ENCODE data around the gene MED15.

The MED15 gene

DNA sequence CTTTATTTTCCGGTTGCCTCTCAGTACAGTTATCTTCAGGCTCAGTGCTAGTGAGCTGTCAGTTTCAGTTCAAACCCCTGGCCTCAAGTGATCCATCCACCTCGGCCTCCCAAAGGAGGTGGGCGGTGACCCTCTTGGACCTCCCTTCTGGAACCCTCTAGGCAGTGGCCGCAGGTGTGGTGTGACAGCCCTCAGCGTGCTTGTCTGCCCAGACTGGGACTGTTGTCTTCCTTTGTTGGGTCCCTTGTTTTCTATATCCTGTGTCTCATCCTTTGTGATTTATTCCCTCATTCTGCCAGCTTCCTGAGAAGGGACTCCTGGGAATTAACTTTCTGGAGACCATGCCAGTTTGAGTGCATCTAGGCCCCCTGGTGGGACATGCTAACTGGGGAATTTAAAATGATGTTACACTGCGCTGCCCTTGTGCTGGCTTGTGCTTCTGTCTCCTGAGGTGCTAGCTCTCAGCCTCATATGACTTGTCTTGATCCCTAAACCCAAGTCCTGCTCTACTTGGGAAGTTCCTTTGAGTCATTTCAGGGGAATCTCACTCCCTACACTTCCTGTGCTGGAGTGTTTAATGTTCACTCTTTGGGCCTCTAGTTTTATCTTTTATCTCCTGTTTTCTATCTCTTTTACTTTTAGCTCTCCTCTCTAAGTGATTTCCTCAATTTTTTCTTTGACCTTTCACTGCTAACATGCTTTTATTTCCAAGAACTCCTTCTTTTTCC, 19.4 kb downstream of the MED15 start:
- CTCF ChIA-PET = interaction anchor here (1.1 to 3.0 kb wide), 7 partner anchors 9 to 43 kb away, joined by 3 to 18 read pairs (median 5); no protein-coding TSS in a partner anchor
- H3K4me3 ChIP-seq (ENCODE audit: low read depth, low read length) = no peak overlapping the region
- TF ChIP-seq, protein P1, sequence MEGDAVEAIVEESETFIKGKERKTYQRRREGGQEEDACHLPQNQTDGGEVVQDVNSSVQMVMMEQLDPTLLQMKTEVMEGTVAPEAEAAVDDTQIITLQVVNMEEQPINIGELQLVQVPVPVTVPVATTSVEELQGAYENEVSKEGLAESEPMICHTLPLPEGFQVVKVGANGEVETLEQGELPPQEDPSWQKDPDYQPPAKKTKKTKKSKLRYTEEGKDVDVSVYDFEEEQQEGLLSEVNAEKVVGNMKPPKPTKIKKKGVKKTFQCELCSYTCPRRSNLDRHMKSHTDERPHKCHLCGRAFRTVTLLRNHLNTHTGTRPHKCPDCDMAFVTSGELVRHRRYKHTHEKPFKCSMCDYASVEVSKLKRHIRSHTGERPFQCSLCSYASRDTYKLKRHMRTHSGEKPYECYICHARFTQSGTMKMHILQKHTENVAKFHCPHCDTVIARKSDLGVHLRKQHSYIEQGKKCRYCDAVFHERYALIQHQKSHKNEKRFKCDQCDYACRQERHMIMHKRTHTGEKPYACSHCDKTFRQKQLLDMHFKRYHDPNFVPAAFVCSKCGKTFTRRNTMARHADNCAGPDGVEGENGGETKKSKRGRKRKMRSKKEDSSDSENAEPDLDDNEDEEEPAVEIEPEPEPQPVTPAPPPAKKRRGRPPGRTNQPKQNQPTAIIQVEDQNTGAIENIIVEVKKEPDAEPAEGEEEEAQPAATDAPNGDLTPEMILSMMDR (IDR thresholded peaks at IDR 0.05; ENCODE audit: insufficient read depth, low read length, missing control alignments) = peak; percentile 19
- no peak for DNase-seq (ENCODE audit: low read depth, low spot score)
- POLR2A ChIA-PET = interaction anchor here (0.7 to 1.9 kb wide), 5 partner anchors 9 to 42 kb away, joined by 3 to 6 read pairs (median 5); partner anchors contain the start of gene MED15

DNA sequence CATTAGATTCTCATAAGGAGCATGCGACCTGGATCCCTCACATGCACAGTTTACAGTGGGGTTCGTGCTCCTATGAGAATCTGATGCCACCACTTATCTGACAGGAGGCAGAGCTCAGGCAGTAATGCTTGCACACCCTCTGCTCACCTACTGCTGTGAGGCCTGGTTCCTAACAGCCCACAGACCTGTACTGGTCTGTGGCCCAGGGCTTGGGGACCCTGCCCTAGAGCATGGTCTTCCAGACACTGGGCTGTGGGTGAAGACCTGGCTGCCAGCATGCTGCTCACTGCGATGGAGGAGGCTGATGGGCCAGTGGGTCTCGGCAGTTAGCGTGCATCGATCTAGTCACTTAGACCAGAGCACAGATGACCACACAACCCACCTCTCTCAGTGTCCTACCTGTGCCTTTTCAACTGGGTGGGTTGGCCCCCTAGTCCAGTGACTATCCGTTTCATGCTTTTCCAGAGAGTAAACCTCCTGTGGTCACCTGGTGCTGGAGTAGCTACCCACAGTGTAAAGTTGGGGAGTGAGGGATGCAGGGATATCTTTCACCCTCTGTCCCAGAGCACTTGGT, 21.1 kb downstream of the MED15 start:
- DNase-seq (ENCODE audit: low read depth, low spot score) = no peak
- TF ChIP-seq, protein P1 (IDR thresholded peaks at IDR 0.05; ENCODE audit: insufficient read depth, low read length, missing control alignments) = no peak
- H3K4me3 ChIP-seq (ENCODE audit: low read depth, low read length) = no peak overlapping the region
- ChIA-PET POLR2A (no interaction called here), CTCF (interaction anchor here (0.7 to 2.4 kb wide), 3 partner anchors 9 to 14 kb away, joined by 3 to 5 read pairs (median 4); no protein-coding TSS in a partner anchor)

DNA sequence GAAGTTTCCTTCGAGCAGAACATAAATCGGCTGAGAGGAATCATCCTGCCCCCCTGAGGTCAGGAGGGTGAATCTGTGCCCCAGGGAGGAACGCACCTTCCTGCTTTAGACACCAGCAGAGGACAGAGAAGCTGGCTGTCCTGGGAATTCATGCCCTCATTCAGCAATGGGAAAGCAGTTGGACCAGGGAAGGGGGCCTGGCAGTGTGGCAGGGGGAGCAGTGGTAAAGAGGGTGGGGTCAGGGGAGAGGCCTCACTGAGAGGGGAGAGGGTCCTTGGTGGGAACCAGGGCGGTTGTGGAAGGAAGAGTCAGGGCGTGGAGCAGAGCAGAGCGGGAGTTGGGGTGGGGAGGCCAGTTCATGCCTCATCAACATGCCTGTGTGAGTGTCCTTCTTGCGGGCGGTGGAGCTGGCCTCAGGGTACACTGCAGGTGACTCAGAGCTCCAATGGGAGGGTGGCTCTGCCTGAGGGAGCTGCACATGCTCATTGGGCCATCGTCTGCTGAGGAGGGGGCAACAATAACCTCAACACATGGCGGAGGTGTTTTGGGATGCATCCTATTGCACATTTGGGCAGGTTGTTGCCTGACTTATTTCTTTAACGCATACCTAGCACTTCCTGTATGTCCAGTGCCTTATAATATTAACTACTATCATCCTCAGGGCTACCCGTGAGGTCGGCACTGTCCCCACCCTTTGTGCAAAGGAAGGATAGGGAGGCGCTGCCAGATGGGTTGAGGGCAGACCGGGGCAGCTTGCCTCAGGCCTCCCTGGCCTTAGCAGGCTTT, 23.2 kb downstream of the MED15 start:
- POLR2A ChIA-PET = interaction anchor here (0.8 to 3.7 kb wide), 9 partner anchors 10 to 56 kb away, joined by 3 to 27 read pairs (median 4); partner anchors contain the start of gene MED15
- TF ChIP-seq, protein P1 (IDR thresholded peaks at IDR 0.05; ENCODE audit: insufficient read depth, low read length, missing control alignments) = no peak
- DNase-seq (ENCODE audit: low read depth, low spot score) = no peak
- CTCF ChIA-PET = interaction anchor here (1.7 to 2.4 kb wide), 3 partner anchors 8 to 34 kb away, joined by 3 to 15 read pairs (median 5); no protein-coding TSS in a partner anchor
- no peak overlapping the region for H3K4me3 ChIP-seq (ENCODE audit: low read depth, low read length)

DNA sequence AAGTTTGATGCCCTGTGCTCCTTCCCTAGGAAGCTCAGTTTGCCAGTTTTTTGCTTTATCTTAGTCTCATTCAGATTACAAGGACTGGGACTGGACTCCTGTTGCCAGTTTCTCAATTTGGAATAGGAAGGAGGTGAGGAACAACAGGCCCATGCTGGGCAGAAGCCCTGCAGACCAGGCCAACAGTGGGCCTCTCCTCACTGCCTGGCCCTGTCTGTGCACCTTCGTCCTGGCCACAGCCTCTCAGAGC, 23.7 kb downstream of the MED15 start:
- CTCF ChIA-PET = interaction anchor here (1.7 to 1.9 kb wide), 2 partner anchors 9 to 34 kb away, joined by 3 to 15 read pairs; no protein-coding TSS in a partner anchor
- H3K4me3 ChIP-seq (ENCODE audit: low read depth, low read length) = no peak overlapping the region
- TF ChIP-seq, protein P1 (IDR thresholded peaks at IDR 0.05; ENCODE audit: insufficient read depth, low read length, missing control alignments) = no peak
- POLR2A ChIA-PET = interaction anchor here (0.8 to 3.7 kb wide), 8 partner anchors 11 to 55 kb away, joined by 3 to 27 read pairs (median 4); partner anchors contain the start of gene MED15
- DNase-seq (ENCODE audit: low read depth, low spot score) = no peak

DNA sequence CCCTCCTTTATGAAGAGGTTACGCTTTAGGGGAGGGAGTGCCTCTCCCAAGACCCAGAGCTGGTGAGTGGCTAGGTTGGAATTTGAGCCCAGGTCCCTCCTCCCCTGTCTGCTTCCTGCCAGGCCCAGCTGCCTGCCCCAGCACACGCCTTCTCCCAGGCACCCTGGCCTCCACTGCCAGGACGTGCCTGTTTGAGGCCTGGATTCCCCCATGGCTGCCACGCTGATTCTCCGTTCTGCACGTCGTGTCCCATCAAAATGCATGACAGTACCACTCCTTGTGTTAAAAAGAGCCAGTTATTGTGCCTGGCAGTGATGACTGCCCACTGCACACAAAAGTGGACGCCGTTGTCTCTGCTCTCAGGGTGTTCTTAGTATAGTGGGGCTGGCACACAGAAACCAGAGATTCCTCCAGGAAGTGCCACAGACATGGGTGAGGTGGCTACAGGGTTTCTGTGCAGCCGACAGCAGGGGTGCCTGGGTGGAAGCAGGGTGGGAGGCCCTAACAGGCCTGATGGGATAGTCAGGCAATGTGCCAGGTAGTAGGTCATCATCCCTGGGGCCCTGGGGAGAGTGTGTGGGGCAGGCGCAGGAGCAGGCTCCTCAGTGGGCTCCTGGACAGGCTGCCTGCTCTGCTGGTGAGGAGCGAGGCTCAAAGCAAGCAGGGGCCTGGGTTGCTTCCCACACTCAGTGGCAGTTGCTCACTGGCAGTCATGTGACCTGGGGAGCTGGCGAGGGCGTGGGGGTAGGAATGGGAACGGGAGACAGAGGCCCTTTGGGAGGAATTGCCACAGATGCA, 24.2 kb downstream of the MED15 start:
- no peak for DNase-seq (ENCODE audit: low read depth, low spot score)
- no peak overlapping the region for H3K4me3 ChIP-seq (ENCODE audit: low read depth, low read length)
- TF ChIP-seq, protein P1 (IDR thresholded peaks at IDR 0.05; ENCODE audit: insufficient read depth, low read length, missing control alignments) = no peak
- CTCF ChIA-PET = interaction anchor here (0.6 to 3.2 kb wide), 9 partner anchors 9 to 37 kb away, joined by 3 to 31 read pairs (median 3); no protein-coding TSS in a partner anchor
- POLR2A ChIA-PET = interaction anchor here (0.8 to 3.7 kb wide), 9 partner anchors 11 to 54 kb away, joined by 3 to 27 read pairs (median 4); partner anchors contain the start of gene MED15
